HG03439 (cell line): Measurements from ENCODE around the gene INAFM1.

ENCODE experiments used
- ATAC-seq: cut with Tn5 transposase; IDR thresholded peaks from one replicate; pipeline ENCODE4 v1.9.1; 2021; ENCODE audit warnings: mild to moderate bottlenecking, moderate library complexity; ENCODE audit not compliant: unreplicated experiment

INAFM1 gene

GRCh38 chr19:47309038-47309437, 34.4 kb downstream of the INAFM1 start:
- ATAC-seq, result no peak

- no peak for ATAC-seq
Observed at GRCh38 chr19:47309608-47310007, 34.9 kb downstream of the INAFM1 start, which contains the start of gene C5AR1. C5AR1 (plus strand) TSS chr19:47309861; CDS start chr19:47309896, 35 bp downstream.

GRCh38 chr19:47310323-47310722, 35.6 kb downstream of the INAFM1 start:
- ATAC-seq, result no peak

- no peak for ATAC-seq
Observed at GRCh38 chr19:47310819-47311218, 36.1 kb downstream of the INAFM1 start.

- ATAC-seq, result no peak
Observed at GRCh38 chr19:47312366-47313006, 37.8 kb downstream of the INAFM1 start.

- no peak for ATAC-seq
Observed at GRCh38 chr19:47313754-47314295, 39.1 kb downstream of the INAFM1 start.

- ATAC-seq, result no peak
Observed at GRCh38 chr19:47315125-47315821, 40.6 kb downstream of the INAFM1 start.

GRCh38 chr19:47316513-47316912, 41.8 kb downstream of the INAFM1 start:
- no peak for ATAC-seq

GRCh38 chr19:47319923-47320871, 45.5 kb downstream of the INAFM1 start:
- no peak for ATAC-seq

- no peak for ATAC-seq
Observed at GRCh38 chr19:47321630-47322029, 46.9 kb downstream of the INAFM1 start.

GRCh38 chr19:47322058-47322457, 47.4 kb downstream of the INAFM1 start:
- ATAC-seq, result no peak

GRCh38 chr19:47323409-47323808, 48.7 kb downstream of the INAFM1 start:
- ATAC-seq, result no peak

- no peak for ATAC-seq
Observed at GRCh38 chr19:47323872-47324271, 49.2 kb downstream of the INAFM1 start.

GRCh38 chr19:47324502-47324901, 49.8 kb downstream of the INAFM1 start:
- no peak for ATAC-seq
